NCI-H446 treated with DMSO at 0.1 percent for 48 hours (cell line): ENCODE results near the gene ORAI3.

ENCODE experiments used
- DNase-seq: peaks from one replicate; lab custom pipeline; 2025; lab: John Stamatoyannopoulos, UW

ORAI3 gene

GRCh38 chr16:30992276-30992780, 43.5 kb downstream of the ORAI3 start:
- no peak for DNase-seq

GRCh38 chr16:30992931-30993816, 44.3 kb downstream of the ORAI3 start:
- no peak for DNase-seq

GRCh38 chr16:30995927-30996323, 47.1 kb downstream of the ORAI3 start:
- no peak for DNase-seq

GRCh38 chr16:30996324-30996984, 47.6 kb downstream of the ORAI3 start:
- DNase-seq: no peak

- DNase-seq: no peak
Observed at GRCh38 chr16:30996985-30997724, 48.3 kb downstream of the ORAI3 start.

GRCh38 chr16:30997725-30998711, 49.1 kb downstream of the ORAI3 start:
- no peak for DNase-seq

- peak; percentile 67 for DNase-seq
Observed at GRCh38 chr16:30998852-30999761, 50.2 kb downstream of the ORAI3 start.

- no peak for DNase-seq
Observed at GRCh38 chr16:31000671-31001382, 52.0 kb downstream of the ORAI3 start.

GRCh38 chr16:31001507-31002249, 52.8 kb downstream of the ORAI3 start:
- DNase-seq: no peak

GRCh38 chr16:31002250-31002700, 53.4 kb downstream of the ORAI3 start:
- no peak for DNase-seq

GRCh38 chr16:31002862-31003341, 54.0 kb downstream of the ORAI3 start:
- DNase-seq: no peak

GRCh38 chr16:31003744-31004143, 54.9 kb downstream of the ORAI3 start:
- no peak for DNase-seq
